Smooth muscle cell (in vitro differentiated cells): ENCODE measurements around the gene GNAL. TPM values are rescaled to one million over a fixed set of nuclear protein-coding genes. Genes with fewer than 3 reads are reported as not detected.

Experiments
- DNase-seq: peaks from one replicate; lab custom pipeline; 2025; ENCODE audit not compliant: unreplicated experiment; lab: John Stamatoyannopoulos, UW
- H2AFZ ChIP-seq: fragments of 200-600 bp; sonication (generic); 2 replicates; pipeline ENCODE4 v1.6.0; 2016; ENCODE audit warnings: antibody characterized with exemption, low read depth, mild to moderate bottlenecking
- H3F3A ChIP-seq: fragments of 200-600 bp; sonication (generic); 2 replicates; pipeline ENCODE4 v1.6.0; 2017; ENCODE audit warnings: antibody characterized with exemption, low read depth
- H3K27ac ChIP-seq: fragments of 200-600 bp; sonication (generic); 2 replicates; pipeline ENCODE4 v1.5.1; 2016; ENCODE audit warnings: low read depth, mild to moderate bottlenecking
- H3K27me3 ChIP-seq: fragments of 200-600 bp; sonication (generic); 2 replicates; pipeline ENCODE4 v1.6.1; 2016; ENCODE audit warnings: low read depth, mild to moderate bottlenecking
- H3K36me3 ChIP-seq: fragments of 200-600 bp; sonication (generic); 2 replicates; pipeline ENCODE4 v1.5.1; 2016; ENCODE audit warnings: low read depth
- H3K4me1 ChIP-seq: fragments of 200-600 bp; sonication (generic); 2 replicates; pipeline ENCODE4 v1.5.1; 2016; ENCODE audit warnings: low read depth
- H3K4me2 ChIP-seq: fragments of 200-600 bp; sonication (generic); 2 replicates; pipeline ENCODE4 v1.6.0; 2016; ENCODE audit warnings: mild to moderate bottlenecking
- H3K4me3 ChIP-seq: fragments of 200-600 bp; sonication (generic); 2 replicates; pipeline ENCODE4 v1.5.1; 2016; ENCODE audit warnings: mild to moderate bottlenecking
- H3K79me2 ChIP-seq: fragments of 200-600 bp; sonication (generic); 2 replicates; pipeline ENCODE4 v1.6.0; 2016; ENCODE audit warnings: low read depth, mild to moderate bottlenecking
- H3K9ac ChIP-seq: fragments of 200-600 bp; sonication (generic); 2 replicates; pipeline ENCODE4 v1.6.0; 2016; ENCODE audit warnings: low read depth
- H3K9me3 ChIP-seq: fragments of 200-600 bp; sonication (generic); replicated peaks from 2 replicates; pipeline ENCODE4 v1.5.1; 2016; ENCODE audit warnings: low read depth
- H4K20me1 ChIP-seq: fragments of 200-600 bp; sonication (generic); 2 replicates; pipeline ENCODE4 v1.6.0; 2016; ENCODE audit warnings: low read depth
- CTCF ChIP-seq: fragments of 200-600 bp; sonication (generic); IDR thresholded peaks from 2 replicates; pipeline ENCODE4 v1.5.1; 2017; ENCODE audit warnings: borderline replicate concordance, mild to moderate bottlenecking, antibody characterized with exemption; ENCODE audit not compliant: insufficient read depth, poor library complexity, severe bottlenecking
- WGBS: methylation state at CpG from one replicate; pipeline ENCODE4 v1.1.7; 2016; ENCODE audit warnings: low lambda C conversion rate; 5-methylcytosine and 5-hydroxymethylcytosine counted together
- polyA plus RNA-seq: library from polyadenylated mRNA; unstranded; fragments of >200 nt; fragmentation: Nextera tagmentation; extraction: Ambion mirVana; gene quantifications from 2 replicates; pipeline ENCODE4 v1.2.1, GENCODE V29; 2016
- total RNA-seq: library from RNA; depleted of rRNA; stranded (reverse); fragments of >200 nt; gene quantifications from 2 replicates; pipeline ENCODE4 v1.2.3, GENCODE V29; 2014

The GNAL gene
- total and polyA plus RNA-seq, 2 experiments from 2014 or later, result 1.6 to 5.8 TPM

- H3K36me3 ChIP-seq, result no peaks in the 10 kb centered on the region
- no peak for DNase-seq
- no peaks in the 10 kb centered on the region for H3K9me3 ChIP-seq
- no peak overlapping the region for H3K27ac ChIP-seq
- no peak overlapping the region for H3K4me2 ChIP-seq
- TF ChIP-seq CTCF, result no peak
- WGBS, result 84% methylated on average over 5 of the region's 5 CpGs
- no peak overlapping the region for H2AFZ ChIP-seq
- H3F3A ChIP-seq, result no peaks in the 10 kb centered on the region
- H3K4me3 ChIP-seq, result no peak overlapping the region
- no peaks in the 10 kb centered on the region for H3K4me1 ChIP-seq
- no peaks in the 10 kb centered on the region for H3K27me3 ChIP-seq
- no peaks in the 10 kb centered on the region for H4K20me1 ChIP-seq
- no peaks in the 10 kb centered on the region for H3K79me2 ChIP-seq
- H3K9ac ChIP-seq, result no peak overlapping the region
Measured at GRCh38 chr18:11661430-11661829, 27.6 kb upstream of the GNAL start.

GRCh38 chr18:11663439-11664029 is 25.5 kb upstream of the GNAL start:
- no peak overlapping the region for H3K9ac ChIP-seq
- no peak for TF ChIP-seq CTCF
- H3K36me3 ChIP-seq, result no peaks in the 10 kb centered on the region
- no peaks in the 10 kb centered on the region for H3F3A ChIP-seq
- H3K27me3 ChIP-seq, result no peaks in the 10 kb centered on the region
- H4K20me1 ChIP-seq, result no peaks in the 10 kb centered on the region
- H3K4me2 ChIP-seq, result no peak overlapping the region
- no peak for DNase-seq
- no peak overlapping the region for H3K4me3 ChIP-seq
- H3K4me1 ChIP-seq, result no peaks in the 10 kb centered on the region
- H2AFZ ChIP-seq, result no peak overlapping the region
- H3K27ac ChIP-seq, result no peak overlapping the region
- no peaks in the 10 kb centered on the region for H3K9me3 ChIP-seq
- WGBS, result 93% methylated on average over 6 of the region's 6 CpGs
- H3K79me2 ChIP-seq, result no peaks in the 10 kb centered on the region

GRCh38 chr18:11664286-11664685 is 24.8 kb upstream of the GNAL start:
- Histone ChIP-seq H4K20me1 (no peaks in the 10 kb centered on the region), H3K4me1 (peaks cover 5% of the 10 kb centered on the region), H3K36me3 (no peaks in the 10 kb centered on the region), H3F3A (no peaks in the 10 kb centered on the region), H3K9ac (no peak overlapping the region), H3K4me3 (no peak overlapping the region), H3K4me2 (no peak overlapping the region), H2AFZ (no peak overlapping the region), H3K79me2 (no peaks in the 10 kb centered on the region), H3K27ac (no peak overlapping the region), H3K27me3 (no peaks in the 10 kb centered on the region), H3K9me3 (no peaks in the 10 kb centered on the region)
- DNase-seq, result no peak
- TF ChIP-seq CTCF, result no peak
- 97% methylated on average over 4 of the region's 4 CpGs for WGBS

GRCh38 chr18:11665146-11665545 is 23.9 kb upstream of the GNAL start:
- no peaks in the 10 kb centered on the region for H3F3A ChIP-seq
- no peak overlapping the region for H3K27ac ChIP-seq
- no peaks in the 10 kb centered on the region for H3K27me3 ChIP-seq
- WGBS, result 85% methylated on average over 4 of the region's 4 CpGs
- H3K4me2 ChIP-seq, result no peak overlapping the region
- no peak overlapping the region for H3K4me3 ChIP-seq
- no peaks in the 10 kb centered on the region for H4K20me1 ChIP-seq
- H3K36me3 ChIP-seq, result no peaks in the 10 kb centered on the region
- no peak overlapping the region for H2AFZ ChIP-seq
- H3K4me1 ChIP-seq, result peaks cover 6% of the 10 kb centered on the region
- no peak for TF ChIP-seq CTCF
- no peak for DNase-seq
- no peaks in the 10 kb centered on the region for H3K79me2 ChIP-seq
- H3K9ac ChIP-seq, result no peak overlapping the region
- H3K9me3 ChIP-seq, result no peaks in the 10 kb centered on the region
